ENCODE results near the gene STRN3. TPM values are rescaled to one million over a fixed set of nuclear protein-coding genes. Genes with fewer than 3 reads are reported as not detected.
"Not testable (repeated sequence)": the region's sequence is repeated elsewhere in the genome, so short reads cannot be mapped to it uniquely, and the experiment has no call there.

The STRN3 gene
- total and polyA plus RNA-seq, 7 experiments from 2014 or later: 3.5 to 28.7 (median 24.8) TPM

- no peak overlapping the region for H3K4me3 ChIP-seq (ENCODE audit: low read length)
- H3K27me3 ChIP-seq (ENCODE audit: control insufficient read depth in 2 of 2, insufficient read depth in 2 of 2, low read length in 2 of 2): no peaks in the 10 kb centered on the region
- Mint-ChIP-seq H3K4me3 (no peak overlapping the region), H3K27me3 (no peaks in the 10 kb centered on the region), H3K36me3 (peaks cover 0 to 23% (median 12%) of the 10 kb centered on the region in 5 donors), H3K4me1 (peaks cover 0 to 13% (median 4%) of the 10 kb centered on the region in 7 donors), H3K27ac (no peak overlapping the region), H3K9me3 (no peaks in the 10 kb centered on the region)
- ChIA-PET POLR2A (no interaction called here), CTCF (no interaction called here)
- ATAC-seq (no peak), DNase-seq (no peak)
- H3K27ac ChIP-seq (ENCODE audit: low read depth, low read length): no peak overlapping the region
- H3K4me1 ChIP-seq (ENCODE audit: control insufficient read depth in 2 of 2, insufficient read depth in 2 of 2, low read length in 2 of 2): no peaks in the 10 kb centered on the region
- H3K36me3 ChIP-seq (ENCODE audit: control insufficient read depth in 2 of 3, insufficient read depth in 3 of 3, low read length in 3 of 3): peaks cover 0 to 3% (median 0%) of the 10 kb centered on the region in 3 experiments
- intact Hi-C loops (cut with micrococcal nuclease): no loop called here
- no peaks in the 10 kb centered on the region for H3K9me3 ChIP-seq (ENCODE audit: control insufficient read depth in 2 of 3, low read length in 3 of 3)
Observed at GRCh38 chr14:31051023-31051422, 24.8 kb upstream of the STRN3 start.

DNA sequence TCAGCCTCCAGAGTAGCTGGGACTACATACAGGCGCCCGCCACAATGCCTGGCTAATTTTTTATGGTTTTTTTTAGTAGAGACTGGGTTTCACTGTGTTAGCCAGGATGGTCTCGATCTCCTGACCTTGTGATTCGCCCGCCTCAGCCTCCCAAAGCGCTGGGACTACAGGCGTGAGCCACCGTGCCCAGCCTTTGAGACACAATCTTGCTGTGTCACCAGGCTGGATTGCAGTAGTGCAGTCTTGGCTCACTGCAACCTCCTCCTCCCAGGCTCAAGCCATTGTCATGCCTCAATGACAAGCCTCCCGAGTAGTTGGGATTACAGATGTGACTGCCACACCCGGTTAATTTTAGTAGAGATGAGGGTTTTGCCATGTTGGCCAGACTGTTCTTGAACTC lies 21.3 kb upstream of the STRN3 start:
- ATAC-seq (no peak), DNase-seq (no peak)
- no peaks in the 10 kb centered on the region for H3K4me1 ChIP-seq (ENCODE audit: control insufficient read depth in 2 of 2, insufficient read depth in 2 of 2, low read length in 2 of 2)
- H3K36me3 ChIP-seq (ENCODE audit: control insufficient read depth in 2 of 3, insufficient read depth in 3 of 3, low read length in 3 of 3): peaks cover 0 to 3% (median 0%) of the 10 kb centered on the region in 3 experiments
- H3K9me3 Mint-ChIP-seq: no peaks in the 10 kb centered on the region
- no peak overlapping the region for H3K4me3 Mint-ChIP-seq
- H3K4me1 Mint-ChIP-seq: peaks cover 0 to 16% (median 4%) of the 10 kb centered on the region in 7 donors
- H3K27me3 Mint-ChIP-seq: no peaks in the 10 kb centered on the region
- no peak overlapping the region for H3K4me3 ChIP-seq (ENCODE audit: low read length)
- H3K36me3 Mint-ChIP-seq: peaks cover 0 to 22% (median 9%) of the 10 kb centered on the region in 5 donors
- H3K27ac ChIP-seq (ENCODE audit: low read depth, low read length): no peak overlapping the region
- CTCF ChIA-PET: no interaction called here
- POLR2A ChIA-PET: no interaction called here
- no peaks in the 10 kb centered on the region for H3K27me3 ChIP-seq (ENCODE audit: control insufficient read depth in 2 of 2, insufficient read depth in 2 of 2, low read length in 2 of 2)
- intact Hi-C loops (cut with micrococcal nuclease): no loop called here
- no peaks in the 10 kb centered on the region for H3K9me3 ChIP-seq (ENCODE audit: control insufficient read depth in 2 of 3, low read length in 3 of 3)
- no peak overlapping the region for H3K27ac Mint-ChIP-seq

- H3K4me3 ChIP-seq (ENCODE audit: low read length): no peak overlapping the region
- H3K9me3 Mint-ChIP-seq: no peaks in the 10 kb centered on the region
Observed at GRCh38 chr14:31045501-31046080, 19.4 kb upstream of the STRN3 start.

DNA sequence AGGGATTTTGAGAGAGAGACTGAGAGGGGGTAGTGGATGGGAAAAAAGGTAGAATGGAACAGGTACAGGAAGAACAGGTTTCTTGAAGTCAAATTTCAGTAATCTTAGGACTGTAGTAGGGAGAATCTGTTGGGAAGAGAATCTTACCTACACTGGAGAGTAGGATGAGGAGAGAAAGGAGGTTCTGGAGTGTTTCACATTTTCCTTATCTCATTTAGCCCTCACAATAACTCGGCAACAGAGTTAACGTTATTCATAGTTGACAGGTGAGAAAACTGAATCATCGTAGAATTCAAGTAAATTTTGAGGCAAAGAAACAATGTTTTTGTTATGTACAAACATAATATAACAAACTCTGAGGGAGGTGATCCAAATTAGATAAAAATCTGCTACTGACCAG lies 17.2 kb upstream of the STRN3 start:
- H3K27me3 ChIP-seq (ENCODE audit: control insufficient read depth in 2 of 2, insufficient read depth in 2 of 2, low read length in 2 of 2): no peaks in the 10 kb centered on the region
- Mint-ChIP-seq H3K27me3 (no peaks in the 10 kb centered on the region), H3K27ac (peak overlapping the region in 3 of 9 donors; percentile 3 to 46 (median 12)), H3K9me3 (no peaks in the 10 kb centered on the region), H3K4me1 (peaks cover 0 to 12% (median 4%) of the 10 kb centered on the region in 7 donors), H3K4me3 (no peak overlapping the region), H3K36me3 (peaks cover 0 to 13% (median 7%) of the 10 kb centered on the region in 5 donors)
- H3K36me3 ChIP-seq (ENCODE audit: control insufficient read depth in 2 of 3, insufficient read depth in 3 of 3, low read length in 3 of 3): no peaks in the 10 kb centered on the region
- no peaks in the 10 kb centered on the region for H3K9me3 ChIP-seq (ENCODE audit: control insufficient read depth in 2 of 3, low read length in 3 of 3)
- POLR2A ChIA-PET: no interaction called here
- H3K4me1 ChIP-seq (ENCODE audit: control insufficient read depth in 2 of 2, insufficient read depth in 2 of 2, low read length in 2 of 2): no peaks in the 10 kb centered on the region
- intact Hi-C loops (cut with micrococcal nuclease): no loop called here
- ATAC-seq: no peak
- CTCF ChIA-PET: no interaction called here
- no peak overlapping the region for H3K27ac ChIP-seq (ENCODE audit: low read depth, low read length)
- no peak overlapping the region for H3K4me3 ChIP-seq (ENCODE audit: low read length)
- DNase-seq: no peak

More at GRCh38 chr14:31045501-31046080, 19.4 kb upstream of the STRN3 start:
- Histone ChIP-seq H3K9me3 (ENCODE audit: control insufficient read depth in 2 of 3, low read length in 3 of 3) (no peaks in the 10 kb centered on the region), H3K4me1 (ENCODE audit: control insufficient read depth in 2 of 2, insufficient read depth in 2 of 2, low read length in 2 of 2) (no peaks in the 10 kb centered on the region), H3K27me3 (ENCODE audit: control insufficient read depth in 2 of 2, insufficient read depth in 2 of 2, low read length in 2 of 2) (no peaks in the 10 kb centered on the region), H3K27ac (ENCODE audit: low read depth, low read length) (no peak overlapping the region), H3K36me3 (ENCODE audit: control insufficient read depth in 2 of 3, insufficient read depth in 3 of 3, low read length in 3 of 3) (peaks cover 0 to under 1% (median 0%) of the 10 kb centered on the region in 3 experiments)
- H3K27me3 Mint-ChIP-seq: no peaks in the 10 kb centered on the region
- POLR2A ChIA-PET: interaction anchor here (0.7 kb wide), 1 partner anchor 373 kb away, joined by 5 read pairs; no protein-coding TSS in a partner anchor
- no peak overlapping the region for H3K4me3 Mint-ChIP-seq
- CTCF ChIA-PET: no interaction called here
- ATAC-seq (no peak), DNase-seq (no peak)
- H3K36me3 Mint-ChIP-seq: peaks cover 0 to 17% (median 9%) of the 10 kb centered on the region in 5 donors
- H3K27ac Mint-ChIP-seq: no peak overlapping the region
- H3K4me1 Mint-ChIP-seq: peaks cover 0 to 16% (median 4%) of the 10 kb centered on the region in 7 donors
- intact Hi-C loops (cut with micrococcal nuclease): no loop called here

DNA sequence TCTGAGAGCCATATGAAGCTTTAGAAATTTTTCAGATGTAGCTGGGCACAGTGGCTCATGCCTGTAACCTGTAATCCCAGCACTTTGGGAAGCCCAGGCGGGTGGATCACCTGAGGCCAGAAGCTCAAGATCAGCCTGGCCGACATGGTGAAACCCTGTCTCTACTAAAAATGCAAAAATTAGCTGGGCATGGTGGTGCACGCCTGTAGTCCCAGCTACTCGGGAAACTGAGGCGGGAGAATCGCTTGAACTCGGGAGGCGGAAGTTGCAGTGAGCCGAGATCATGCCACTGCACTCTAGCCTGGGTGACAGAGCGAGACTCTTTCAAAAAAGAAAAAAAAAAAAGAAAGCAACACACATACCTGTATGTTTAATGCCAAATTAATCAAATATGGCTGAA lies 16.7 kb upstream of the STRN3 start:
- H3K27me3 ChIP-seq (ENCODE audit: control insufficient read depth in 2 of 2, insufficient read depth in 2 of 2, low read length in 2 of 2); H3K9me3 ChIP-seq (ENCODE audit: control insufficient read depth in 2 of 3, low read length in 3 of 3); H3K9me3 Mint-ChIP-seq; H3K36me3 ChIP-seq (ENCODE audit: control insufficient read depth in 2 of 3, insufficient read depth in 3 of 3, low read length in 3 of 3); H3K27me3 Mint-ChIP-seq; DNase-seq; CTCF ChIA-PET; intact Hi-C loops (cut with micrococcal nuclease); H3K4me3 ChIP-seq (ENCODE audit: low read length); POLR2A ChIA-PET; H3K4me3 Mint-ChIP-seq; H3K4me1 ChIP-seq (ENCODE audit: control insufficient read depth in 2 of 2, insufficient read depth in 2 of 2, low read length in 2 of 2); H3K27ac ChIP-seq (ENCODE audit: low read depth, low read length); ATAC-seq: not testable (repeated sequence)
- Mint-ChIP-seq H3K4me1 (peaks cover 0 to 12% (median 4%) of the 10 kb centered on the region in 7 donors), H3K36me3 (peaks cover 0 to 17% (median 11%) of the 10 kb centered on the region in 5 donors), H3K27ac (peak overlapping the region in 1 of 9 donors; percentile 46)

DNA sequence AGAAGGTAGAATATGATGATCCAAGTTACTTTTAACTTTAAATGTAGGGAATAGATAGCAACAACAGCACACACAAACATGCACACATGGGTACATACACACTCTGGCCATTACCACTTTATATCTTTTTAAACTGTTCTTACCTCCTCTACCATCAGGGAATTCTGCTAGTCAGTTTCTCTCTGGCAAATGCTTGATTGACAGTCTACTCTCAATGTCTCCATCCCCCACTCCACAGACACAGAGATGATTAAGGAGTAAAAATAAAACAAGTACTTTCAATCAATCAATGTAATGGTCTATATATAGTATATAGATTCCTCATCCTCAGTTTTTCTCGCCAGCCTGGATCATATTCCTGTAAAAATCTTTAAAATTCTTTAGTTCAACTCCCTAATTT lies 16.1 kb upstream of the STRN3 start:
- Histone ChIP-seq H3K4me1 (ENCODE audit: control insufficient read depth in 2 of 2, insufficient read depth in 2 of 2, low read length in 2 of 2) (no peaks in the 10 kb centered on the region), H3K9me3 (ENCODE audit: control insufficient read depth in 2 of 3, low read length in 3 of 3) (no peaks in the 10 kb centered on the region), H3K4me3 (ENCODE audit: low read length) (no peak overlapping the region), H3K27ac (ENCODE audit: low read depth, low read length) (no peak overlapping the region), H3K36me3 (ENCODE audit: control insufficient read depth in 2 of 3, insufficient read depth in 3 of 3, low read length in 3 of 3) (peaks cover 0 to 7% (median 0%) of the 10 kb centered on the region in 3 experiments), H3K27me3 (ENCODE audit: control insufficient read depth in 2 of 2, insufficient read depth in 2 of 2, low read length in 2 of 2) (no peaks in the 10 kb centered on the region)
- H3K4me3 Mint-ChIP-seq: no peak overlapping the region
- no peaks in the 10 kb centered on the region for H3K9me3 Mint-ChIP-seq
- no peak overlapping the region for H3K27ac Mint-ChIP-seq
- ChIA-PET CTCF (no interaction called here), POLR2A (no interaction called here)
- H3K4me1 Mint-ChIP-seq: peaks cover 0 to 12% (median 4%) of the 10 kb centered on the region in 7 donors
- intact Hi-C loops (cut with micrococcal nuclease): no loop called here
- no peak for ATAC-seq
- H3K27me3 Mint-ChIP-seq: no peaks in the 10 kb centered on the region
- H3K36me3 Mint-ChIP-seq: peaks cover 0 to 19% (median 13%) of the 10 kb centered on the region in 5 donors
- DNase-seq: no peak

Data from naive thymus-derived CD4-positive, alpha-beta T cell (primary cell).